Measurements from ENCODE around the gene TMEM135. TPM values are rescaled to one million over a fixed set of nuclear protein-coding genes. Genes with fewer than 3 reads are reported as not detected.
"Not testable (repeated sequence)": the region's sequence is repeated elsewhere in the genome, so short reads cannot be mapped to it uniquely, and the experiment has no call there.

The TMEM135 gene
- total RNA-seq, 1 donor from 2014 or later = 24.7 TPM

DNA sequence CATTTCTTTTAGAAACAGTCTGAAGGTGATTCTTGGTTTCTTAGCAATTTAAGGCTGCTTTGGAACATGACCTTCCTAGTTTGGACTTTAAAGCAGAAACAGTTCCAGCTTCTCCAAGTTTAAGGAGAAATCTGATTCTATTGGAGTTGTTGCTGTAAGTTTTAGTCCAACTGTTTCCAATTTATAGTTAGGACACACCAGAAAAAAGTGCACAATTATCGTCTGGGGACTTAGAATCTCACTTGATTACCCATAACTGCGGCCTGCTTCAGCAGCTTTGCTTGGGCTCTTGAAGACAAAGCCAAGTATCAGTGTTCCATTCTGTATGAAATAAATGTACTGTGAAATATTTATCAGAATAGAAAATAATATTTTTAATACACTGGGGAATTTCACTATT lies 246.6 kb downstream of the TMEM135 start:
- Mint-ChIP-seq H3K4me3 (ENCODE audit: unreplicated experiment) (no peak overlapping the region), H3K9me3 (ENCODE audit: unreplicated experiment) (no peaks in the 10 kb centered on the region), H3K27ac (ENCODE audit: unreplicated experiment) (no peak overlapping the region), H3K36me3 (ENCODE audit: unreplicated experiment) (no peaks in the 10 kb centered on the region), H3K4me1 (ENCODE audit: unreplicated experiment) (peaks cover 7% of the 10 kb centered on the region), H3K27me3 (ENCODE audit: unreplicated experiment) (no peaks in the 10 kb centered on the region)
- TF ChIP-seq, protein P1, sequence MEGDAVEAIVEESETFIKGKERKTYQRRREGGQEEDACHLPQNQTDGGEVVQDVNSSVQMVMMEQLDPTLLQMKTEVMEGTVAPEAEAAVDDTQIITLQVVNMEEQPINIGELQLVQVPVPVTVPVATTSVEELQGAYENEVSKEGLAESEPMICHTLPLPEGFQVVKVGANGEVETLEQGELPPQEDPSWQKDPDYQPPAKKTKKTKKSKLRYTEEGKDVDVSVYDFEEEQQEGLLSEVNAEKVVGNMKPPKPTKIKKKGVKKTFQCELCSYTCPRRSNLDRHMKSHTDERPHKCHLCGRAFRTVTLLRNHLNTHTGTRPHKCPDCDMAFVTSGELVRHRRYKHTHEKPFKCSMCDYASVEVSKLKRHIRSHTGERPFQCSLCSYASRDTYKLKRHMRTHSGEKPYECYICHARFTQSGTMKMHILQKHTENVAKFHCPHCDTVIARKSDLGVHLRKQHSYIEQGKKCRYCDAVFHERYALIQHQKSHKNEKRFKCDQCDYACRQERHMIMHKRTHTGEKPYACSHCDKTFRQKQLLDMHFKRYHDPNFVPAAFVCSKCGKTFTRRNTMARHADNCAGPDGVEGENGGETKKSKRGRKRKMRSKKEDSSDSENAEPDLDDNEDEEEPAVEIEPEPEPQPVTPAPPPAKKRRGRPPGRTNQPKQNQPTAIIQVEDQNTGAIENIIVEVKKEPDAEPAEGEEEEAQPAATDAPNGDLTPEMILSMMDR (IDR thresholded peaks at IDR 0.05) = no peak
- DNase-seq (ENCODE audit: extremely low spot score, unreplicated experiment) = no peak

DNA sequence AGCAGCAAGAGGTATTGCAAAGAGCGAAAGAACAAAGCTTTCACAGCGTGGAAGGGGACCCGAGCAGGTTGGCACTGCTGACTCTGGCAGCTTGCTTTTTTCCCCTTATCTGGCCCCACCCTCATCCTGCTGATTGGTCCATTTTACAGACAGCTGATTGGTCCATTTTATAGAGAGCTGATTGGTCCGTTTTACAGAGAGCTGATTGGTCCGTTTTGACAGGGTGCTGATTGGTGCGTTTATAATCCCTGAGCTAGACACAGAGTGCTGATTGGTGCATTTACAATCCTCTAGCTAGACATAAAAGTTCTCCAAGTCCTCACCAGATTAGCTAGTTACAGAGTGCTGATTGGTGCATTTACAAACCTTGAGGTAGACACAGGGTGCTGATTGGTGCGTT lies 247.9 kb downstream of the TMEM135 start:
- H3K27me3 Mint-ChIP-seq (ENCODE audit: unreplicated experiment); H3K9me3 Mint-ChIP-seq (ENCODE audit: unreplicated experiment); H3K27ac Mint-ChIP-seq (ENCODE audit: unreplicated experiment); H3K36me3 Mint-ChIP-seq (ENCODE audit: unreplicated experiment); DNase-seq (ENCODE audit: extremely low spot score, unreplicated experiment); H3K4me3 Mint-ChIP-seq (ENCODE audit: unreplicated experiment); H3K4me1 Mint-ChIP-seq (ENCODE audit: unreplicated experiment): not testable (repeated sequence)

DNA sequence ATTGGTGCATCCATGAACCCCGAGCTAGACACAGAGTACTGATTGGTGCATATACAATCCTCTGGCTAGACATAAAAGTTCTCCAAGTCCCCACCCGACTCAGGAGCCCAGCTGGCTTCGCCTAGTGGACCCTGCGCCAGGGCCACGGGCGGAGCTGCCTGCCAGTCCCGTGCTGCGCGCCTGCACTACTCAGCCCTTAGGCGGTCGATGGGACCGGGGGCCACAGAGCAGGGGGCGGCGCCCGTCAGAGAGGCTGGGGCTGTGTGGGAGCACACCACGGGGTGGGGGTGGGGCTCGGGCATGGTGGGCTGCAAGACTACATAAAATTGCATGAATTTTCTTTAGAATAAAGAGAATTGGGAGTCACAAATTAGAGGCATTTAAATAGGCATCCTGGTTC lies 248.6 kb downstream of the TMEM135 start:
- Mint-ChIP-seq H3K4me1 (ENCODE audit: unreplicated experiment) (peaks cover 6% of the 10 kb centered on the region), H3K27ac (ENCODE audit: unreplicated experiment) (no peak overlapping the region), H3K36me3 (ENCODE audit: unreplicated experiment) (no peaks in the 10 kb centered on the region), H3K4me3 (ENCODE audit: unreplicated experiment) (no peak overlapping the region), H3K27me3 (ENCODE audit: unreplicated experiment) (no peaks in the 10 kb centered on the region), H3K9me3 (ENCODE audit: unreplicated experiment) (no peaks in the 10 kb centered on the region)
- DNase-seq (ENCODE audit: extremely low spot score, unreplicated experiment) = no peak
- TF ChIP-seq, protein P1 (IDR thresholded peaks at IDR 0.05) = no peak

DNA sequence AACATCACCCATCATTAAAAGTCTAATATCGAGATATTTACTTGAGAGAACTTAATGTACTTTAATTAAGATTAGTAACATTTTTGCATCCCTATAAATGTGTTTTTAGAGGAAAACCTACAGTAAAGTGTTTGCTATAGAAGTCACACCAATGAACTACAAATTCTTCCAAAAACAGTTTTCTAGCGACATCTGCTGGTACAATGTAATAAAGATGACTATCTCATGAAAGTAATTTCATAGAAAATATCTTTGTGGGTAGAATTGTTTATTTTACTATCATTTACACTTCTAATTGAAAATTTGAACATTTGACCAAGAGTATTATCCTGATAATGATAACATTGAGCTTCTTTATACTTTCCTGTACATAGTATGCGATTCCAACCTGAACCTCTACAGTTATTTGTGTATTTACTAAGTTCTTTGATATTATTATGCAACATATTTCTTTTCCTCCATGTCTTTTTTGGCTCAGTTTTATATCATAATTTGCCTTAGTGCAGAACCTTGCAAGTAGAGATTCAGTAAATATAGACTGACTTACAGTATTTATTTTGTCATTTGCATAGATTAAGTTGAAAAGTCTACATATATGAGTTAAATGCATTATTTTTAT lies 252.7 kb downstream of the TMEM135 start:
- TF ChIP-seq, protein P1 (IDR thresholded peaks at IDR 0.05) = peak; percentile 73
- DNase-seq (ENCODE audit: extremely low spot score, unreplicated experiment) = no peak
- Mint-ChIP-seq H3K27me3 (ENCODE audit: unreplicated experiment) (no peaks in the 10 kb centered on the region), H3K36me3 (ENCODE audit: unreplicated experiment) (no peaks in the 10 kb centered on the region), H3K9me3 (ENCODE audit: unreplicated experiment) (no peaks in the 10 kb centered on the region), H3K4me1 (ENCODE audit: unreplicated experiment) (peaks cover 6% of the 10 kb centered on the region), H3K27ac (ENCODE audit: unreplicated experiment) (no peak overlapping the region), H3K4me3 (ENCODE audit: unreplicated experiment) (no peak overlapping the region)

DNA sequence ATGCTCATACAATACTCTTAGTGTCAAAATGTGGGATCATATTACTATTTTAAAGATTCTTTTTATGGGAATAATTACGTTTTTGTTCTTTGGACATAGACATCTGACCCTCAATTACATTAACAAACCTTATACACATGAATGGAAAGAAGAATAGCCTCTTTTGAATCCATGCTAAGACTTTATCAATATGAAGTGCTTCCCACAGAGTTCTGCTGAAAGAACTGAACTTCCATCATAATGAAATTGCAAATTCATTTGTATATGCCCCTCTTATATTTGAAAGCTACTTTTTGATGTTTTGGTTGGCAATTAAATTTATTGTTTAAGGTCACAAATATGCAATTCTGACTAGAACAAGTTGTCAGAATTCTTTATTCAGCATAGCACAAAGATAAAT lies 254.9 kb downstream of the TMEM135 start:
- H3K36me3 Mint-ChIP-seq (ENCODE audit: unreplicated experiment) = no peaks in the 10 kb centered on the region
- DNase-seq (ENCODE audit: extremely low spot score, unreplicated experiment) = no peak
- H3K27ac Mint-ChIP-seq (ENCODE audit: unreplicated experiment) = no peak overlapping the region
- H3K27me3 Mint-ChIP-seq (ENCODE audit: unreplicated experiment) = no peaks in the 10 kb centered on the region
- H3K9me3 Mint-ChIP-seq (ENCODE audit: unreplicated experiment) = no peaks in the 10 kb centered on the region
- no peak overlapping the region for H3K4me3 Mint-ChIP-seq (ENCODE audit: unreplicated experiment)
- TF ChIP-seq, protein P1 (IDR thresholded peaks at IDR 0.05) = no peak
- peaks cover 6% of the 10 kb centered on the region for H3K4me1 Mint-ChIP-seq (ENCODE audit: unreplicated experiment)

DNA sequence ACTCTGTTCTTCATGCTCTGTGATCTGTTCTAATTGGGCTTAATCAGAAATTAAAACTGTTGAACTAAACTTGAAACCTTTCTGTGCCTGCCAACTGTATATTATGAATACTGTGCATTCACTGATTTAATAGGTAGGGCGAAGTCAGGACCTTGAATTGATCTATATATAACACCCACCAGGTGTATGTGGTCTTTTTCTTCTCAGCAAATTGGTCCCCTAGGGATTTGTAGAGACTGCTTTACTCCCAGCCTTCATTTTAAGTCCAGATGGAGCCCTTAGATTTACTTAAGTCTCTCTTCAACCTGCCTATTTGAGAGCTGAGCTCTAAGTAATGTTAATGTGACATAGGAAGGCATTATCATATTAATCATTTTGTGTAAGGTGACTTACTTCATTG lies 257.5 kb downstream of the TMEM135 start:
- Mint-ChIP-seq H3K9me3 (ENCODE audit: unreplicated experiment) (no peaks in the 10 kb centered on the region), H3K27ac (ENCODE audit: unreplicated experiment) (no peak overlapping the region), H3K36me3 (ENCODE audit: unreplicated experiment) (no peaks in the 10 kb centered on the region), H3K4me3 (ENCODE audit: unreplicated experiment) (no peak overlapping the region), H3K4me1 (ENCODE audit: unreplicated experiment) (peaks cover 6% of the 10 kb centered on the region), H3K27me3 (ENCODE audit: unreplicated experiment) (no peaks in the 10 kb centered on the region)
- DNase-seq (ENCODE audit: extremely low spot score, unreplicated experiment) = no peak
- TF ChIP-seq, protein P1 (IDR thresholded peaks at IDR 0.05) = no peak

Data from osteocyte (in vitro differentiated cells).